HEK293 (cell line): ENCODE measurements around the gene LMO4.

Experiments used
- CTCF ChIA-PET: fragments of 350-600 bp; formaldehyde crosslinking; extraction: SDS; loops from one replicate; lab custom pipeline; 2021; ENCODE audit warnings: antibody characterized with exemption; lab: Yijun Ruan, JAX
- POLR2A ChIA-PET: fragments of 300-600 bp; formaldehyde crosslinking; extraction: SDS; loops from one replicate; lab custom pipeline; 2020; ENCODE audit warnings: antibody characterized with exemption, inconsistent platforms; lab: Yijun Ruan, JAX
- H3K27ac ChIP-seq: fragments of 200-500 bp; sonication (Bioruptor generic); 2 replicates; pipeline ENCODE4 v1.5.1; 2014; ENCODE audit warnings: low read depth, low read length, control low read depth, inconsistent platforms; ENCODE audit errors: extremely low read depth
- H3K36me3 ChIP-seq, 2 experiments: fragments of 200-500 bp in 1 of 2; sonication (Bioruptor generic) in 1 of 2; 1 replicate in 1 of 2; 2 replicates in 1 of 2; pipeline ENCODE4 v1.5.1; 2014 to 2017; ENCODE audit warnings: inconsistent platforms in 2 of 2, low read length in 2 of 2; ENCODE audit not compliant: control insufficient read depth in 2 of 2, insufficient read depth in 1 of 2
- H3K4me1 ChIP-seq: fragments of 200-500 bp; sonication (Bioruptor generic); 2 replicates; pipeline ENCODE4 v1.5.1; 2014; ENCODE audit warnings: mild to moderate bottlenecking, low read length, inconsistent platforms; ENCODE audit not compliant: control insufficient read depth, insufficient read depth
- H3K4me3 ChIP-seq: 2 replicates; pipeline ENCODE4 v1.5.1; 2011; ENCODE audit warnings: low read depth, mild to moderate bottlenecking, control low read depth, low read length, moderate library complexity
- H3K9me3 ChIP-seq: fragments of 200-500 bp; sonication (Bioruptor generic); 2 replicates; pipeline ENCODE4 v1.5.1; 2014; ENCODE audit warnings: low read depth, low read length, inconsistent platforms; ENCODE audit not compliant: control insufficient read depth, insufficient read depth
- EGR2 ChIP-seq: fragments of 450-650 bp; formaldehyde crosslinking; IDR thresholded peaks from 2 replicates; pipeline ENCODE4 v1.5.1; 2016; ENCODE audit warnings: low read depth, missing biosample characterization, missing genetic modification characterization
- PATZ1 ChIP-seq: fragments of 450-650 bp; formaldehyde crosslinking; IDR thresholded peaks from 2 replicates; pipeline ENCODE4 v1.5.1; 2016; ENCODE audit warnings: missing biosample characterization, missing genetic modification characterization
- PRDM1 ChIP-seq: fragments of 450-650 bp; formaldehyde crosslinking; IDR thresholded peaks from 2 replicates; pipeline ENCODE4; 2016; ENCODE audit warnings: missing biosample characterization, missing genetic modification characterization
- TSHZ1 ChIP-seq: fragments of 450-650 bp; formaldehyde crosslinking; IDR thresholded peaks from 2 replicates; pipeline ENCODE4 v1.5.1; 2016; ENCODE audit warnings: missing biosample characterization, missing genetic modification characterization, borderline replicate concordance
- YY1 ChIP-seq: fragments of 450-650 bp; formaldehyde crosslinking; IDR thresholded peaks from 2 replicates; pipeline ENCODE4 v1.5.1; 2018; ENCODE audit warnings: missing biosample characterization, missing genetic modification characterization
- ZBTB11 ChIP-seq: fragments of 450-650 bp; formaldehyde crosslinking; conservative IDR thresholded peaks from 2 replicates; pipeline ENCODE4 v1.5.1; 2016; ENCODE audit warnings: low read depth, missing biosample characterization, missing genetic modification characterization
- ZBTB44 ChIP-seq: fragments of 450-650 bp; IDR thresholded peaks from 2 replicates; pipeline ENCODE4 v1.5.1; 2018; ENCODE audit warnings: missing biosample characterization, mild to moderate bottlenecking, missing genetic modification characterization
- ZEB2 ChIP-seq: fragments of 450-650 bp; formaldehyde crosslinking; IDR thresholded peaks from 2 replicates; pipeline ENCODE4 v1.5.1; 2016; ENCODE audit warnings: missing biosample characterization, missing genetic modification characterization
- ZNF223 ChIP-seq: fragments of 450-650 bp; formaldehyde crosslinking; IDR thresholded peaks from 2 replicates; pipeline ENCODE4 v1.5.1; 2016; ENCODE audit warnings: missing biosample characterization, missing genetic modification characterization
- ZNF311 ChIP-seq: fragments of 450-650 bp; formaldehyde crosslinking; IDR thresholded peaks from 2 replicates; pipeline ENCODE4 v1.5.1; 2017; ENCODE audit warnings: missing biosample characterization, missing genetic modification characterization, borderline replicate concordance
- ZNF341 ChIP-seq: fragments of 450-650 bp; formaldehyde crosslinking; IDR thresholded peaks from 2 replicates; pipeline ENCODE4; 2016; ENCODE audit warnings: low read depth, missing biosample characterization, missing genetic modification characterization
- ZNF514 ChIP-seq: fragments of 450-650 bp; formaldehyde crosslinking; IDR thresholded peaks from 2 replicates; pipeline ENCODE4 v1.5.1; 2016; ENCODE audit warnings: missing biosample characterization, missing genetic modification characterization
- ZNF626 ChIP-seq: fragments of 450-650 bp; sonication (Bioruptor Pico); formaldehyde crosslinking; IDR thresholded peaks from 2 replicates; pipeline ENCODE4 v1.5.1; 2018; ENCODE audit warnings: missing biosample characterization, missing genetic modification characterization, inconsistent platforms
- ZNF776 ChIP-seq: fragments of 450-650 bp; formaldehyde crosslinking; IDR thresholded peaks from 2 replicates; pipeline ENCODE4 v1.5.0; 2017; ENCODE audit warnings: missing biosample characterization, missing genetic modification characterization, borderline replicate concordance
- ZNF777 ChIP-seq: fragments of 450-650 bp; formaldehyde crosslinking; IDR thresholded peaks from 2 replicates; pipeline ENCODE4 v1.5.1; 2017; ENCODE audit warnings: missing biosample characterization, missing genetic modification characterization, borderline replicate concordance
- ZNF791 ChIP-seq: fragments of 450-650 bp; formaldehyde crosslinking; IDR thresholded peaks from 2 replicates; pipeline ENCODE4 v1.5.1; 2016; ENCODE audit warnings: missing biosample characterization, missing genetic modification characterization
- ZNF837 ChIP-seq: fragments of 450-650 bp; formaldehyde crosslinking; IDR thresholded peaks from 2 replicates; pipeline ENCODE4 v1.5.1; 2016; ENCODE audit warnings: missing biosample characterization, missing genetic modification characterization
- TF ChIP-seq, protein P1 (sequence below): fragments of 450-650 bp; IDR thresholded peaks from 2 replicates; pipeline ENCODE4 v1.5.1; 2018; ENCODE audit warnings: missing biosample characterization, missing genetic modification characterization
- TF ChIP-seq, protein P2 (sequence below): fragments of 450-650 bp; formaldehyde crosslinking; IDR thresholded peaks from 2 replicates; pipeline ENCODE4 v1.5.1; 2016; ENCODE audit warnings: missing biosample characterization, missing genetic modification characterization, borderline replicate concordance
- TF ChIP-seq, protein P3 (sequence below): fragments of 450-650 bp; formaldehyde crosslinking; IDR thresholded peaks from 2 replicates; pipeline ENCODE4 v1.5.1; 2016; ENCODE audit warnings: missing biosample characterization, missing genetic modification characterization

LMO4 gene

DNA sequence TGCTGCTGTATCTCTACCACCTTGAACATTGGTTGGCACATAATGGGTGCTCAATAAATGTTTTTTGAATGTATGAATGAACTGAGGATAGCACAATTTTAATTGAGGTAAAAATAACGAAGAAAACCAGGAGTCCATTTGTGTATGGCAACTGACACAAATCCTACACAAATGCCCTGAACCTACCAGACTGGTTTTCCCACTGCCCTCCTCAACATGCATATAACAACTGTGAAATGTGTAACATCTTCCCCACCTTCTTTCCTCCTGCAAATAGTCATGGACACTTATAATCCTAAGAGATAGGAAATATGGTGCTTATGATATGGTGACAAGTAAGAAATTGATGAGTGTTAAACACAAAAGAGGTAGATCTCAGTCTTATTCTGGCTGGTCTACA lies 9.9 kb upstream of the LMO4 start:
- POLR2A ChIA-PET = no interaction called here
- H3K36me3 ChIP-seq = no peaks in the 10 kb centered on the region
- no peaks in the 10 kb centered on the region for H3K4me1 ChIP-seq
- no peaks in the 10 kb centered on the region for H3K9me3 ChIP-seq
- H3K27ac ChIP-seq = no peak overlapping the region
- no peak overlapping the region for H3K4me3 ChIP-seq
- CTCF ChIA-PET = no interaction called here
- no peak for TF ChIP-seq TSHZ1 (tag by site-specific recombination)
- TF ChIP-seq ZNF791 = no peak
- no peak for TF ChIP-seq ZEB2
- no peak for TF ChIP-seq ZNF341 (tag by site-specific recombination)
- no peak for TF ChIP-seq PATZ1 (tag by site-specific recombination)
- TF ChIP-seq YY1 (tag by site-specific recombination) = no peak
- TF ChIP-seq ZNF837 = no peak
- TF ChIP-seq, protein P1, sequence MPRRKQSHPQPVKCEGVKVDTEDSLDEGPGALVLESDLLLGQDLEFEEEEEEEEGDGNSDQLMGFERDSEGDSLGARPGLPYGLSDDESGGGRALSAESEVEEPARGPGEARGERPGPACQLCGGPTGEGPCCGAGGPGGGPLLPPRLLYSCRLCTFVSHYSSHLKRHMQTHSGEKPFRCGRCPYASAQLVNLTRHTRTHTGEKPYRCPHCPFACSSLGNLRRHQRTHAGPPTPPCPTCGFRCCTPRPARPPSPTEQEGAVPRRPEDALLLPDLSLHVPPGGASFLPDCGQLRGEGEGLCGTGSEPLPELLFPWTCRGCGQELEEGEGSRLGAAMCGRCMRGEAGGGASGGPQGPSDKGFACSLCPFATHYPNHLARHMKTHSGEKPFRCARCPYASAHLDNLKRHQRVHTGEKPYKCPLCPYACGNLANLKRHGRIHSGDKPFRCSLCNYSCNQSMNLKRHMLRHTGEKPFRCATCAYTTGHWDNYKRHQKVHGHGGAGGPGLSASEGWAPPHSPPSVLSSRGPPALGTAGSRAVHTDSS (tag by site-specific recombination) = no peak
- TF ChIP-seq, protein P2, sequence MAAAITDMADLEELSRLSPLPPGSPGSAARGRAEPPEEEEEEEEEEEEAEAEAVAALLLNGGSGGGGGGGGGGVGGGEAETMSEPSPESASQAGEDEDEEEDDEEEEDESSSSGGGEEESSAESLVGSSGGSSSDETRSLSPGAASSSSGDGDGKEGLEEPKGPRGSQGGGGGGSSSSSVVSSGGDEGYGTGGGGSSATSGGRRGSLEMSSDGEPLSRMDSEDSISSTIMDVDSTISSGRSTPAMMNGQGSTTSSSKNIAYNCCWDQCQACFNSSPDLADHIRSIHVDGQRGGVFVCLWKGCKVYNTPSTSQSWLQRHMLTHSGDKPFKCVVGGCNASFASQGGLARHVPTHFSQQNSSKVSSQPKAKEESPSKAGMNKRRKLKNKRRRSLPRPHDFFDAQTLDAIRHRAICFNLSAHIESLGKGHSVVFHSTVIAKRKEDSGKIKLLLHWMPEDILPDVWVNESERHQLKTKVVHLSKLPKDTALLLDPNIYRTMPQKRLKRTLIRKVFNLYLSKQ (tag by site-specific recombination) = no peak
- TF ChIP-seq PRDM1 (tag by site-specific recombination) = no peak
- TF ChIP-seq ZNF777 (tag by site-specific recombination) = no peak
- no peak for TF ChIP-seq ZNF776 (tag by site-specific recombination)
- no peak for TF ChIP-seq ZNF514

- no peak overlapping the region for H3K4me3 ChIP-seq
- peak overlapping the region; percentile 59 for H3K27ac ChIP-seq
- no peaks in the 10 kb centered on the region for H3K36me3 ChIP-seq
- 0 out of 2 replicates have a peak, but pooled peaks cover 8% of the 10 kb centered on the region for H3K4me1 ChIP-seq
- CTCF ChIA-PET = interaction anchor here (0.6 to 2.1 kb wide), 24 partner anchors 8 to 1158 kb away, joined by 3 to 15 read pairs (median 3); no protein-coding TSS in a partner anchor
- no peaks in the 10 kb centered on the region for H3K9me3 ChIP-seq
- POLR2A ChIA-PET = no interaction called here
- TF ChIP-seq ZBTB44 (tag by site-specific recombination) (no peak), ZNF311 (tag by site-specific recombination) (no peak), ZNF223 (tag by site-specific recombination) (no peak), EGR2 (tag by site-specific recombination) (no peak), ZBTB11 (tag by site-specific recombination) (no peak), ZNF626 (tag by site-specific recombination) (no peak), ZNF341 (tag by site-specific recombination) (no peak)
- TF ChIP-seq, protein P3, sequence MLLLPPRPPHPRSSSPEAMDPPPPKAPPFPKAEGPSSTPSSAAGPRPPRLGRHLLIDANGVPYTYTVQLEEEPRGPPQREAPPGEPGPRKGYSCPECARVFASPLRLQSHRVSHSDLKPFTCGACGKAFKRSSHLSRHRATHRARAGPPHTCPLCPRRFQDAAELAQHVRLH (tag by site-specific recombination) = no peak
Measured at GRCh38 chr1:87325982-87326738, 2.5 kb upstream of the LMO4 start.
